Measurements from ENCODE around the gene AURKAIP1. TPM values are rescaled to one million over a fixed set of nuclear protein-coding genes. Genes with fewer than 3 reads are reported as not detected.

Gene AURKAIP1
- total and polyA plus RNA-seq, 2 of the 13 experiments (the other 11 are each of a cell fraction or from before 2014, with no cell fraction given) = 69.5 to 175 TPM

GRCh38 chr1:1324524-1325287 is 50.3 kb downstream of the AURKAIP1 start, which contains the start of the genes CPTP and INTS11 (continued):
- TF ChIP-seq STAT6 (CRISPR knock-in tag; IDR thresholded peaks at IDR 0.05; ENCODE audit: borderline replicate concordance) (no peak), CENPBD1 (CRISPR knock-in tag; IDR thresholded peaks at IDR 0.05; ENCODE audit: borderline replicate concordance, low read depth) (no peak), ZFP36 (IDR thresholded peaks at IDR 0.05; ENCODE audit: borderline replicate concordance, low read depth, low read length, partially characterized antibody) (no peak), PRPF4 (IDR thresholded peaks at IDR 0.05; ENCODE audit: low read depth, low read length, poor library complexity, severe bottlenecking) (no peak), THAP11 (CRISPR knock-in tag; IDR thresholded peaks at IDR 0.05) (peak; percentile 85), FOXA1 (IDR thresholded peaks at IDR 0.05) (no peak), FOXA1 (CRISPR knock-in tag; IDR thresholded peaks at IDR 0.05) (no peak), ZNF205 (CRISPR knock-in tag; IDR thresholded peaks at IDR 0.05) (no peak), HNRNPUL1 (IDR thresholded peaks at IDR 0.05; ENCODE audit: low read depth, low read length) (no peak), ZNF816 (CRISPR knock-in tag; IDR thresholded peaks at IDR 0.05; ENCODE audit: borderline replicate concordance) (no peak), SALL2 (CRISPR knock-in tag; IDR thresholded peaks at IDR 0.05) (no peak), ZFP62 (CRISPR knock-in tag; IDR thresholded peaks at IDR 0.05) (no peak), NR1H2 (CRISPR knock-in tag; IDR thresholded peaks at IDR 0.05; ENCODE audit: borderline replicate concordance, low read depth) (no peak), ZNF44 (CRISPR knock-in tag; IDR thresholded peaks at IDR 0.05) (peak; percentile 31; the same call in 1 of the 2 replicates), ZNF318 (CRISPR knock-in tag; IDR thresholded peaks at IDR 0.05) (peak; percentile 87; the same call in 1 of the 2 replicates), ZNF589 (CRISPR knock-in tag; conservative IDR thresholded peaks at IDR 0.05) (no peak), E2F5 (CRISPR knock-in tag; conservative IDR thresholded peaks at IDR 0.05) (no peak)
